ENCODE results near the gene P4HB. TPM values are rescaled to one million over a fixed set of nuclear protein-coding genes. Genes with fewer than 3 reads are reported as not detected.

P4HB gene
- total and polyA plus RNA-seq, 10 of the 15 experiments (the other 5 are each of a cell fraction or from before 2014, with no cell fraction given): 4.7 to 549 (median 361) TPM

GRCh38 chr17:81879121-81879520 is 18.8 kb upstream of the P4HB start (continued):
- TF ChIP-seq RAD21 (IDR thresholded peaks at IDR 0.05; ENCODE audit: insufficient read depth, low read depth, low read length) (no peak), RFX5 (IDR thresholded peaks at IDR 0.05; ENCODE audit: low read depth, low read length) (no peak), TAF1 (IDR thresholded peaks at IDR 0.05; ENCODE audit: borderline replicate concordance, low read depth, low read length) (no peak), SIN3A (IDR thresholded peaks at IDR 0.05; ENCODE audit: low read depth, low read length) (no peak)

DNA sequence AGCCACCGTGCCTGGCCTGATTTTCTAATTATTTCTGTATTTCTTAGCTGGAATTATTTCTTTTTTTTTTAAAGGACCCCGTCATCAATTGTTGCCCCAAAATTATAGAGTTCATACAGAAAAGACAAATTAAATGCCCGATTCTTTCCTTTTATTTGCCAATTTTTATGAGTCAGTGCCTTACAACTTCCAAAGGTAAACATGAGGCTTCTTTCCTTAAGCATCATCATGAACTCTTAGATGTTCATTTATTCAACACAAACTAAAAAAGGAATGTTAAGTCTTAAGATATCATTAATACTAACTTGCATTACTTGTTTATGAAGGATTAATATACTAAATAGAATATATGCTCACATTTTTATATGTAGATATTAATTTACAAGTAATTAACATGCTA is 18.0 kb upstream of the P4HB start:
- H3K79me2 ChIP-seq (ENCODE audit: control insufficient read depth, insufficient read depth, low read length): no peaks in the 10 kb centered on the region
- no peak overlapping the region for H3K9ac ChIP-seq (ENCODE audit: control insufficient read depth, insufficient read depth, low read length)
- H3K4me3 ChIP-seq: no peak overlapping the region
- no peaks in the 10 kb centered on the region for H3K27me3 ChIP-seq (replicated peaks in 1 of 2; ENCODE audit: control insufficient read depth in 2 of 2, insufficient read depth in 2 of 2, low read length in 1 of 2)
- no peaks in the 10 kb centered on the region for H4K20me1 ChIP-seq (ENCODE audit: control insufficient read depth, insufficient read depth)
- intact Hi-C loops (cut with micrococcal nuclease; ENCODE audit: unreplicated experiment): no loop called here
- DNase-seq (ENCODE audit: low read depth, low spot score) (no peak), FAIRE-seq (no peak), ATAC-seq (no peak)
- no peak overlapping the region for H2AFZ ChIP-seq (ENCODE audit: control insufficient read depth, low read depth, low read length)
- no peak overlapping the region for H3K4me2 ChIP-seq (ENCODE audit: control insufficient read depth, insufficient read depth)
- CTCF ChIA-PET: no interaction called here
- WGBS (ENCODE audit: insufficient coverage, insufficient replicate concordance, low lambda C conversion rate, missing lambda C conversion rate): 100% methylated on average over 3 of the region's 3 CpGs
- in situ Hi-C loops (cut with MboI): no loop called here
- RAD21 ChIA-PET (ENCODE audit: unreplicated experiment): no interaction called here
- BruUV-seq (replicated peaks): no TSS peak
- POLR2A ChIA-PET: no interaction called here
- H3K36me3 ChIP-seq (ENCODE audit: control insufficient read depth in 2 of 2, insufficient read depth in 2 of 2, low read length in 1 of 2): peaks cover 1 to 2% of the 10 kb centered on the region in 2 experiments; a peak in 1 of 4 replicates
- H3K4me1 ChIP-seq (ENCODE audit: control insufficient read depth, insufficient read depth, low read length): no peaks in the 10 kb centered on the region
- SMC1A ChIA-PET (ENCODE audit: uncharacterized antibody, unreplicated experiment): no interaction called here
- no peaks in the 10 kb centered on the region for H3K9me3 ChIP-seq (replicated peaks; ENCODE audit: control insufficient read depth, insufficient read depth, low read length)
- H3K27ac ChIP-seq (ENCODE audit: control insufficient read depth, insufficient read depth): no peak overlapping the region
- no peak for TF ChIP-seq SREBF1 (IDR thresholded peaks at IDR 0.05; ENCODE audit: low read length)
- TF ChIP-seq BCL11A (IDR thresholded peaks at IDR 0.05; ENCODE audit: low read depth, low read length): no peak
- no peak for TF ChIP-seq SUPT20H (IDR thresholded peaks at IDR 0.05; ENCODE audit: borderline replicate concordance, control insufficient read depth, low read depth, low read length)
- TF ChIP-seq YBX1 (IDR thresholded peaks at IDR 0.05): no peak
- no peak for TF ChIP-seq ZBTB11 (CRISPR knock-in tag; IDR thresholded peaks at IDR 0.05)
- no peak for TF ChIP-seq RFX5 (IDR thresholded peaks at IDR 0.05; ENCODE audit: low read depth, low read length)
- no peak for TF ChIP-seq SUZ12 (IDR thresholded peaks at IDR 0.05; ENCODE audit: unreplicated experiment)
- TF ChIP-seq IRF3 (IDR thresholded peaks at IDR 0.05): no peak
- no peak for TF ChIP-seq ATF3 (IDR thresholded peaks at IDR 0.05; ENCODE audit: borderline replicate concordance, extremely low read depth, low read depth, low read length)
- TF ChIP-seq RCOR1 (conservative IDR thresholded peaks at IDR 0.05; ENCODE audit: low read depth, low read length): no peak
- TF ChIP-seq ELK1 (IDR thresholded peaks at IDR 0.05; ENCODE audit: low read depth, low read length): no peak
- no peak for TF ChIP-seq HDGF (IDR thresholded peaks at IDR 0.05)
- TF ChIP-seq ETV6 (conservative IDR thresholded peaks at IDR 0.05 in 1 of 2, IDR thresholded peaks at IDR 0.05 in 1 of 2; ENCODE audit: borderline replicate concordance in 1 of 2, low read depth in 1 of 2): no peak
- TF ChIP-seq TCF7 (IDR thresholded peaks at IDR 0.05; ENCODE audit: borderline replicate concordance): no peak
